ENCODE data around the gene IGFL4.

GRCh38 chr19:46023311-46023779 is 17.5 kb downstream of the IGFL4 start:
- TF ChIP-seq MYC (IDR thresholded peaks at IDR 0.05; ENCODE audit: insufficient read depth, insufficient read length, insufficient replicate concordance, low read length, severe bottlenecking) (no peak), NFXL1 (IDR thresholded peaks at IDR 0.05; ENCODE audit: borderline replicate concordance) (no peak), ZSCAN29 (IDR thresholded peaks at IDR 0.05) (no peak), EP300 (IDR thresholded peaks at IDR 0.05; ENCODE audit: borderline replicate concordance in 1 of 2, control insufficient read depth in 1 of 2, low read depth in 2 of 2, low read length in 2 of 2) (no peak)

Measured in GM12878 (cell line).